Spleen (tissue), 11 donors: Measurements from ENCODE around the gene FGD6. TPM values are rescaled to one million over a fixed set of nuclear protein-coding genes. Genes with fewer than 3 reads are reported as not detected.

ENCODE experiments used
- DNase-seq: peaks from one replicate; pipeline ENCODE4 v3.0.0-alpha.2; 2020
- H3K27ac ChIP-seq, 8 donors: fragments of 200-600 bp; sonication (generic) in 7 of 8; 1 replicate in 4 of 8; 2 replicates in 4 of 8; pipeline versions ENCODE4 v1.5.0 to v1.8.0; 2016 to 2021; ENCODE audit warnings: inconsistent platforms in 4 of 8, mild to moderate bottlenecking in 4 of 8, moderate library complexity in 1 of 8
- H3K27me3 ChIP-seq, 7 donors: fragments of 200-600 bp; sonication (generic) in 6 of 7; replicated peaks in 1 of 7; 1 replicate in 4 of 7; 2 replicates in 3 of 7; pipeline versions ENCODE4 v1.5.0 to v1.8.0; 2016 to 2021; ENCODE audit warnings: inconsistent platforms in 3 of 7, mild to moderate bottlenecking in 1 of 7
- H3K36me3 ChIP-seq, 6 donors: fragments of 200-600 bp; sonication (generic) in 5 of 6; 1 replicate in 4 of 6; 2 replicates in 2 of 6; pipeline versions ENCODE4 v1.5.0 to v1.8.0; 2016 to 2021; ENCODE audit warnings: inconsistent platforms in 2 of 6
- H3K4me1 ChIP-seq, 6 donors: fragments of 200-600 bp; sonication (generic) in 5 of 6; 1 replicate in 3 of 6; 2 replicates in 3 of 6; pipeline versions ENCODE4 v1.5.0 to v1.8.0; 2016 to 2021; ENCODE audit warnings: inconsistent platforms in 3 of 6
- H3K4me3 ChIP-seq, 8 donors: fragments of 200-600 bp; sonication (generic) in 7 of 8; 1 replicate in 4 of 8; 2 replicates in 4 of 8; pipeline versions ENCODE4 v1.5.0 to v1.8.0; 2016 to 2021; ENCODE audit warnings: inconsistent platforms in 4 of 8, mild to moderate bottlenecking in 4 of 8, moderate library complexity in 2 of 8
- H3K9me3 ChIP-seq, 8 donors: fragments of 200-600 bp; sonication (generic) in 7 of 8; 1 replicate in 4 of 8; 2 replicates in 4 of 8; pipeline versions ENCODE4 v1.5.0 to v1.8.0; 2016 to 2021; ENCODE audit warnings: inconsistent platforms in 4 of 8
- POLR2A ChIP-seq, 3 donors: fragments of 450-650 bp; IDR thresholded peaks; one replicate each; pipeline ENCODE4 v1.5.1; 2017; ENCODE audit warnings: antibody characterized with exemption in 3 of 3, mild to moderate bottlenecking in 1 of 3
- POLR2AphosphoS5 ChIP-seq, 3 donors: sonication (generic); formaldehyde crosslinking; IDR thresholded peaks; one replicate each; pipeline ENCODE4 v1.5.1; 2017; ENCODE audit warnings: antibody characterized with exemption in 3 of 3
- WGBS, 5 donors: extraction: QIAGEN DNeasy Blood & Tissue Kit in 3 of 5; methylation state at CpG; one replicate each; pipeline versions ENCODE4 v1.1.5 to v1.1.7; 2013 to 2018; 5-methylcytosine and 5-hydroxymethylcytosine counted together
- intact Hi-C: fragments of 100-400 bp; cut with DNase I; formaldehyde crosslinking; loops from one replicate; pipeline ENCODE4 v1.15.0; 2023; ENCODE audit warnings: low total_unique reads
- polyA plus RNA-seq, 3 donors: library from polyadenylated mRNA; stranded (reverse); fragments of 200-250 nt; gene quantifications; one replicate each; pipeline ENCODE4 v1.2.1, GENCODE V29; 2013
- total RNA-seq, 7 donors: library from RNA; depleted of rRNA in 3 of 7; stranded (reverse); fragments of >200 nt in 3 of 7; fragmentation: NEBNext Ultra II Directional in 4 of 7; extraction: Animal tissue kit (Norgen Biotek cat#: 25700) in 4 of 7; gene quantifications; one replicate each; pipeline versions ENCODE4 v1.1.0 to v1.2.1, GENCODE V29; 2016 to 2021
- TF ChIP-seq, protein P1 (sequence below), 11 experiments: fragments of 200-600 bp in 7 of 11; fragments of 450-650 bp in 4 of 11; sonication (generic) in 4 of 11; IDR thresholded peaks in 8 of 11; conservative IDR thresholded peaks in 3 of 11; 1 replicate in 7 of 11; 2 replicates in 4 of 11; pipeline versions ENCODE4 v1.4.0 to v1.8.0; 2016 to 2021; ENCODE audit warnings: antibody characterized with exemption in 11 of 11, inconsistent platforms in 4 of 11, mild to moderate bottlenecking in 1 of 11
- donor health status: healthy with polysubstance abuse.
- donor health status: DM: no; HTN: no; CAD: no; lungs with moderate emphysema.
- donor health status: DM: no; HTN: no; CAD: no.
- donor health status: Bipolar disorder and iron deficiency.
- donor health status: healthy.
- donor health status: DM: no; HTN: no; CAD: no.
- donor health status: DM: yes; HTN: yes; CAD: no.

The FGD6 gene
- total and polyA plus RNA-seq, 10 donors = 0.78 to 13.0 (median 10.4) TPM

DNA sequence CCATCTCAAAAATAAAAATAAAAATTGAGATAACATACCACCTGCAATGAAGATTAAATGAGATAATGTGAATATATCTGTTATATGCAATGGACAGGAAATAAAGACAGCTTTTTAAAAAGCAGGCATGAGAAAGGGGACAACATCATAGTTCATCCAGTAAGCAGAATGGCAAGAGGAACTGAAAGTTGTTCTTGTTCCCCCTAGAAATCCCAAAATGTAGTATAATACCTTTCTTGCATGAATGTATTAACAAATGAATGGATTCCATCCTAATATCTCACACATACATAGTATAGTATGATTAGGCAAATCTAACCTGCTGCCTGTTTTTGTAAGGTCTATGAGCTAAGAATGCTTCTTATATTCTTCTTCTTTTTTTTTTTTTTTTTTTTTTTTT, 31.4 kb downstream of the FGD6 start:
- H3K36me3 ChIP-seq = no peaks in the 10 kb centered on the region
- no peak overlapping the region for H3K4me3 ChIP-seq
- no peaks in the 10 kb centered on the region for H3K4me1 ChIP-seq
- peak overlapping the region in 1 of 8 donors; percentile 22 for H3K27ac ChIP-seq
- intact Hi-C loops = no loop called here
- no peaks in the 10 kb centered on the region for H3K9me3 ChIP-seq
- TF ChIP-seq, protein P1, sequence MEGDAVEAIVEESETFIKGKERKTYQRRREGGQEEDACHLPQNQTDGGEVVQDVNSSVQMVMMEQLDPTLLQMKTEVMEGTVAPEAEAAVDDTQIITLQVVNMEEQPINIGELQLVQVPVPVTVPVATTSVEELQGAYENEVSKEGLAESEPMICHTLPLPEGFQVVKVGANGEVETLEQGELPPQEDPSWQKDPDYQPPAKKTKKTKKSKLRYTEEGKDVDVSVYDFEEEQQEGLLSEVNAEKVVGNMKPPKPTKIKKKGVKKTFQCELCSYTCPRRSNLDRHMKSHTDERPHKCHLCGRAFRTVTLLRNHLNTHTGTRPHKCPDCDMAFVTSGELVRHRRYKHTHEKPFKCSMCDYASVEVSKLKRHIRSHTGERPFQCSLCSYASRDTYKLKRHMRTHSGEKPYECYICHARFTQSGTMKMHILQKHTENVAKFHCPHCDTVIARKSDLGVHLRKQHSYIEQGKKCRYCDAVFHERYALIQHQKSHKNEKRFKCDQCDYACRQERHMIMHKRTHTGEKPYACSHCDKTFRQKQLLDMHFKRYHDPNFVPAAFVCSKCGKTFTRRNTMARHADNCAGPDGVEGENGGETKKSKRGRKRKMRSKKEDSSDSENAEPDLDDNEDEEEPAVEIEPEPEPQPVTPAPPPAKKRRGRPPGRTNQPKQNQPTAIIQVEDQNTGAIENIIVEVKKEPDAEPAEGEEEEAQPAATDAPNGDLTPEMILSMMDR (IDR thresholded peaks at IDR 0.05 in 8 of 11, conservative IDR thresholded peaks at IDR 0.05 in 3 of 11) = no peak
- no peak for TF ChIP-seq POLR2AphosphoS5 (IDR thresholded peaks at IDR 0.05)
- TF ChIP-seq POLR2A (IDR thresholded peaks at IDR 0.05) = no peak
- no peak for DNase-seq
- no peaks in the 10 kb centered on the region for H3K27me3 ChIP-seq

DNA sequence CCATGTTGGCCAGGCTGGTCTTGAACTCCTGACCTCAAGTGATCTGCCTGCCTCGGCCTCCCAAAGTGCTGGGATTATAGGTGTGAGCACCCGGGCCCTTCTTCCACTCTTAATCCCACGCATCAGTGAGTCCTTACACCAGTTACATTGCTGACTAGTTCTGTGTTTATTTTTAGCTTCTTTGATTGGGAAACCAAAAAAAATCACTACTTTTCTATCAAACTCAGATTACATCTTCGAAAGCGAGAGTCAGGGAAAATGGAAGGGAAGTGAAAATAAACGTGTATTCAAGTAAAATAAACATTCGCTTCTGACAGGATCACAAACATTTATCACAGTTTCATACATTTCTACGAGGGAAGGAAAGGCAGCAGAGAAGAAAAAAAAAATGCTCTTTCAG, 32.2 kb downstream of the FGD6 start:
- H3K4me3 ChIP-seq = no peak overlapping the region
- WGBS, 5 donors = 75 to 85% (median 78%) methylated on average over 8 of the region's 8 CpGs
- H3K27ac ChIP-seq = peak overlapping the region in 3 of 8 donors; percentile 14 to 36 (median 22)
- H3K4me1 ChIP-seq = no peaks in the 10 kb centered on the region
- no peak for TF ChIP-seq POLR2A (IDR thresholded peaks at IDR 0.05)
- TF ChIP-seq, protein P1 (IDR thresholded peaks at IDR 0.05 in 8 of 11, conservative IDR thresholded peaks at IDR 0.05 in 3 of 11) = no peak
- no peak for TF ChIP-seq POLR2AphosphoS5 (IDR thresholded peaks at IDR 0.05)
- intact Hi-C loops = no loop called here
- no peak for DNase-seq
- no peaks in the 10 kb centered on the region for H3K9me3 ChIP-seq
- no peaks in the 10 kb centered on the region for H3K27me3 ChIP-seq
- no peaks in the 10 kb centered on the region for H3K36me3 ChIP-seq

DNA sequence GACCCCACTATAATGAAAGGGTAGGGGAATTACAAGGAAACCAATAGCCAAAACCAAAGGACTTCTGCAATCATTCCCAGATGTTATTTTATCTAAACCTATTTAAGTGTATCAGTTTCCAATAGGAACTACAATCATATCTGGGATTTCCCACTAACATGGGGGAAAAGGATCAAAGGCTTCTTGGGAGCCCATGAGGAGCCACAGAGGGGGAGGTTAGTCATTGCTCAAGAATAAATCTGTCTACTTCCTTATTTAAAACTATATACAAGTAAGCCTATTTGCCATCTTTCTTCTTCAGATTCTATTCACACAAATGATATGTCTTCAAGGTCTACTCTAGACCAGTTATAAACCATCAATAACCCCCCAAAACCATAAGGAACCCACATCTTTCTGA, 33.1 kb downstream of the FGD6 start:
- no peaks in the 10 kb centered on the region for H3K27me3 ChIP-seq
- no peaks in the 10 kb centered on the region for H3K4me1 ChIP-seq
- H3K36me3 ChIP-seq = no peaks in the 10 kb centered on the region
- no peak overlapping the region for H3K4me3 ChIP-seq
- no peak overlapping the region for H3K27ac ChIP-seq
- DNase-seq = no peak
- H3K9me3 ChIP-seq = no peaks in the 10 kb centered on the region
- intact Hi-C loops = no loop called here
- TF ChIP-seq, protein P1 (IDR thresholded peaks at IDR 0.05 in 8 of 11, conservative IDR thresholded peaks at IDR 0.05 in 3 of 11) = no peak
- no peak for TF ChIP-seq POLR2A (IDR thresholded peaks at IDR 0.05)
- TF ChIP-seq POLR2AphosphoS5 (IDR thresholded peaks at IDR 0.05) = no peak

DNA sequence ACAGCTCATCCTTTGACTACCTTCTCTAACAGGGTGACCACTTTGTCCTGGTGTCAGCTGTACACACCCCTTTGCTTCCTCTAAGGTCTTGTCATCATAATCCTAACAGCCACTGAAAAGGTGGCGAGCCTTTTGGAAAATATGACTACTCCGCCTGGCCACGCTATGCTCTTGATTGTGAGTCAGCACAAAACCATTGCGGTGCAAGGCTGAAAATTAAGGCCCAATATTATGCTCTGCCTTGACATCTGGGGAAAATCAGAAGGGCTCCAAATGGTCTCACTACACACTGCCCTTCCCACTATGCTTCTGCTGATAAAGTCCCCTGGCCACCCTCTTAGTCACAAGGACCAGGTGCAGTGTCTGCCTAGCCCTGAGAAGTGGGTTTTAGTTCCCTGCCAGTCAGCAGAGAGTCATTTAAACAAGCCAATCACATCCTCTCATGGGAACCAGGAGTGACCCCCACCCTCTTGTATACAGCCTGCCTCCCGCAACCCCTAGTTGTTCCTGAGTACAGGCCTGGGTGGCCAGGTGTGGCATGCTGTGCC, 34.3 kb downstream of the FGD6 start:
- H3K27ac ChIP-seq = no peak overlapping the region

More for the DNA sequence above, 34.3 kb downstream of the FGD6 start:
- H3K9me3 ChIP-seq = no peaks in the 10 kb centered on the region
- no peaks in the 10 kb centered on the region for H3K4me1 ChIP-seq
- no peak for DNase-seq
- intact Hi-C loops = no loop called here
- no peak overlapping the region for H3K4me3 ChIP-seq
- WGBS, 5 donors = 67 to 74% (median 71%) methylated on average over 5 of the region's 5 CpGs
- H3K27me3 ChIP-seq = no peaks in the 10 kb centered on the region
- H3K36me3 ChIP-seq = no peaks in the 10 kb centered on the region
- TF ChIP-seq POLR2AphosphoS5 (IDR thresholded peaks at IDR 0.05) (no peak), POLR2A (IDR thresholded peaks at IDR 0.05) (no peak)
- TF ChIP-seq, protein P1 (IDR thresholded peaks at IDR 0.05 in 8 of 11, conservative IDR thresholded peaks at IDR 0.05 in 3 of 11) = no peak
